GM12873 (cell line): ENCODE results near the gene ATPAF2.

Experiments used
- TF ChIP-seq, protein P1 (sequence below): IDR thresholded peaks from 2 replicates; pipeline ENCODE4 v1.5.1; 2012; ENCODE audit warnings: low read depth, mild to moderate bottlenecking, moderate library complexity, low read length, control low read depth; ENCODE audit not compliant: insufficient read depth; ENCODE audit errors: missing control alignments

ATPAF2 gene

DNA sequence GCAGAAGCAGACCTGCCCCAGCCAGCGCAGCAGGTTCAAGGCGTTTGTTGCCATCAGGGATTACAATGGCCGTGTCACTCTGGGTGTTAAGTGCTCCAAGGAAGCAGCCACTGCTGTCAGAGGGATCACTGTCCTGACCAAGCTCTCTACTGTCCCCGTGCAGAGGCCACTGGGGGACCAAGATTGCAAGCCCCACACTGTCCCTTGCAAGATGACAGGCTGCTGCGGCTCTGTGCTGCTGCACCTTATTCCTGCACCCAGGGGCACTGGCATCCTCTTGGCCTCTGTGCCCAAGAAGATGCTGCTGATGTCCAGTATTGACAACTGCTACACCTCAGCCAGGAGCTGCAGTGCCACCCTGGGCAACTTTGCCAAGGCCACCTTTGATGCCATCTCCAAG, 27.7 kb downstream of the ATPAF2 start:
- TF ChIP-seq, protein P1, sequence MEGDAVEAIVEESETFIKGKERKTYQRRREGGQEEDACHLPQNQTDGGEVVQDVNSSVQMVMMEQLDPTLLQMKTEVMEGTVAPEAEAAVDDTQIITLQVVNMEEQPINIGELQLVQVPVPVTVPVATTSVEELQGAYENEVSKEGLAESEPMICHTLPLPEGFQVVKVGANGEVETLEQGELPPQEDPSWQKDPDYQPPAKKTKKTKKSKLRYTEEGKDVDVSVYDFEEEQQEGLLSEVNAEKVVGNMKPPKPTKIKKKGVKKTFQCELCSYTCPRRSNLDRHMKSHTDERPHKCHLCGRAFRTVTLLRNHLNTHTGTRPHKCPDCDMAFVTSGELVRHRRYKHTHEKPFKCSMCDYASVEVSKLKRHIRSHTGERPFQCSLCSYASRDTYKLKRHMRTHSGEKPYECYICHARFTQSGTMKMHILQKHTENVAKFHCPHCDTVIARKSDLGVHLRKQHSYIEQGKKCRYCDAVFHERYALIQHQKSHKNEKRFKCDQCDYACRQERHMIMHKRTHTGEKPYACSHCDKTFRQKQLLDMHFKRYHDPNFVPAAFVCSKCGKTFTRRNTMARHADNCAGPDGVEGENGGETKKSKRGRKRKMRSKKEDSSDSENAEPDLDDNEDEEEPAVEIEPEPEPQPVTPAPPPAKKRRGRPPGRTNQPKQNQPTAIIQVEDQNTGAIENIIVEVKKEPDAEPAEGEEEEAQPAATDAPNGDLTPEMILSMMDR, result no peak

DNA sequence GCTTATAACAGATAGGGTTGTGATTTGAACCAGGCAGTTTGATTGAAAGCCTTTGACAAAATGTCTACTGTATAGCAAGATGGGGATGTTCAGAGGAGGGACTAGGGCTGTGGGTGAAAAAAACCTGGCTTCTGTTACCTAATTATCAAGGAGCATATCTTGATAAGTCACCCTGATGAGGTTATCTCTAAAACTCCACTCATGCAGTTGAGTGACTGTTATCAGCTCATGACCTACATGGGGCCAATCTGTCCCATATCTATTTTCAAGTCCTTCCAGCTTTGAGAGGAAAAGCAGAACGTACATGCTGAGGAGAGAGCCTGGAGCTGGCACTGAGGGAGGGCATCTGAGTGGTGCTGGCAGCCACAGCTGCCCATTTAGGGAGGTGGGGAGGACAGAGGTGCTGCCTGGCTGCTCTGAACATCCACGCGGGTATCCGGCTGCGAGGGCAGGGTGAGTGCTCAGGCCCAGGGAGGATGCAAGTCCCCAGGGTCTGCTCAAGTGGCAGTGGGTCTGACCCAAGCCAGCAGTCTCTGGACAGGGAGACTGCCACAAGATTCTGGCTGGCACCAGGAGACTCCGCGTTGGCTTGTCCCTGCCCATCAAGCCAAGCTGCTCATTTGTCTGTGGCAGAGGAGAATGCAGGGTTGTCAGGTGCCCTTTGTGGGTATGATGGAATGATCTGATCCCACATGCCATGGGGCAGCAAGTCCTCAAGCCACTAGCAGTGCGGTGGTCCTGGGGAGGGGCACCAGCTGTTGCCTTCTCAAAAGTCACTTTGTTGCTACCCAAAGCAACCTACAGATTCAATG, 29.2 kb downstream of the ATPAF2 start:
- TF ChIP-seq, protein P1, result no peak

DNA sequence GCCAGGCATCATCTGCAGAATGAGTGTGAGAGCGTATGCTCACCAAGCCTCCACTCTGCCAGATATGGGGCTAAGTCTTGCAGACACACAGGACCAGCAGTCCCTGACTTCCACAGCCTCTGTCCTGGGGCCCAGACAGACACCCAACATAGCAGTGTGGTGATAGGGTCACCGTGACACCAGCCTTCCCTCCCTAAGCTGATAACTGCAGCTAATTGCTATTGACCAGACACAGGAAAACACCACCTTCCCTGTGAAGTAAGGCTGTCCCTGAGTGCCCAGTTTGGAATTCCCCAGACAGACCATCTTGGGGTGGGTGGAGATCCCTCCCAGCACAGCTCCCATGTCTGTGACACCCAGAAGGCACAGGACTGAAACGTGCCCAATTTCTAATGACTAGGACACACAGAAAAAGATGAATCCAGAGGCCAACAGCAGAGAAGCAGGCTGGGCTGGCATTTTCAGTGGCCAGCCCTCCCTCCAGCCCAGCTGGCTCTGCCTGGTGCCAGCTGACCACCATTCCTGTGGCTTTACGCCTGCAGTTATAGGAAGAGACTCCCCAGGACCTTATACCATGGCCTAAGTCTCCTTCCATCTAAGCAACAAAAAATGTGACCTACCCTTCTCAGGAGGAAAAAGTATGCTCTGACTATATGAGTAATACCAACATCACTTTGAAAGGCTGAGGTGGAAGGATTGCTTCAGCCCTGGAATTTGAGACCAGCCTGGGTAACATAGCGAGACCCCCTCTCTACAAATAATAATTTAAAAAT, 30.3 kb downstream of the ATPAF2 start:
- TF ChIP-seq, protein P1, result no peak

DNA sequence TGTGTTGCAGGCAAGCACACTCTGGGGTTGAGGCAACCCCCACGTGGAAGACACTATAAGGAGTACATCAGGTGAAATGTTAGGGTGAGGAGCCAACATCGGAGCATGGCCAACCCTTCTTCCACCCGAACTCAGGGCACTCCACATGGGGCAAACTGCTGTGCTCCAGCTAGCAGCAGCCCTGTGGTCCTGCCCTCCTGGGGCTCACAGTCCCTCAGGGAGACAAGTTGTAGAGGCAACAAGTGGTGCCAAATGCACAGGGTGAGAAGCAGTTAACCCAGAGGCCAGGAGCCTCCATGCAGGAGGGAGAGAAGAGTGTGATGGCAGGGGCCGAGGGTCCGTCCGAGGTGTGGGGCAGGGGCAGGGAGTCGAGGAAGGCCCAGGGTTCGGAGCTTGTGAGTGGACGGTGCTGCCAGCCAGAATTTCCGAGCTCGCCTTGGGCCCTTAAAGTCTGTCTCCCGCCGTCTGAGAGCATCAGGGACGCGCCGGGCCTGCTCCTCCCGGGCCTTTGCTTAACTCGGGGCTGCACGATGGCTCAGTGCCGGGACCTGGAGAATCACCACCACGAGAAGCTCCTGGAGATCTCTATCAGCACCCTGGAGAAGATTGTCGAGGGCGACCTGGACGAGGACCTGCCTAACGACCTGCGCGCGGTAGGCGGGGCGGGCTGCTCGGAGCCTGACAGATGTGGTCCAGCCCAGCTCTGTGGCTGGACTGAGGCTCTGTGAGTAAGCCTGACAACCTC, 32.3 kb downstream of the ATPAF2 start:
- TF ChIP-seq, protein P1, result no peak

DNA sequence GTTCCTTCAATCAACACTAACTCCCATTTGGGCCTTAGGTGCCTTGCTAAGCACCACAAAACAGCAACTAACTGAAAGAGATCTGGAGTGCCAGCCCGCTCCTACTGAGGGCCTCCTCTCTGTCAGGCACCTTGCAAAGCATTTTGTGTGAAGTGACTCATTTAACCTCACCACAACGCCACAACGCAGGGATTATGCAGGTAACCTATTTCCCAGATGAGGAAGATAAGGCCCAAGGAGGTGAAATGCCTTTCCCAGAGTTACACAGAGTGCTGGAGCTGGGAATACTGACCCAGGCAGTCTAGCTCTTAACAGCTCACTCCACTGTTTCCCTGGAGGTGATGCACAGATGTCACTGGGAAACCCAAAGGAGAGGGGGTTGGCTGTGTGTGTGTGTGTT, 33.5 kb downstream of the ATPAF2 start:
- TF ChIP-seq, protein P1, result no peak

DNA sequence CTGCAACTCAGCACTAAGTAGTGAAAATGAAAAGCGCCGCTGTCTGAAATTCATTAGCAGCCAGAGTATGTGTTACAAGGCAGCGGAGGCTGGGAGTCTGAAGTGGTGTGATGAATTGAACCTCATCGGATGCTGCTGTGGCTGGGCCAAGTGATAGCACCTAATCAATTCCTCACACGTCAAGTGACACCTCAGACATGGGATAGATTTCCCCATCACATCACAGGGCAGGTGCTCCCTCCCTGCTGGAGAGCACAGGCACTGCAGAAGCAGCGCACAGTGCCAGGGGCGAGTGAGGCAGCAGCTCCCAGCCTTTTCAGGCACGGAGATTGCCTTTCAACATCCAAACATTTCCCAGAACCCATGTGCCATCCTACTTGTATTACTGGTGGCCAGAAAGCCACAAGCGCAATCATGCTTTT, 34.1 kb downstream of the ATPAF2 start:
- TF ChIP-seq, protein P1, result peak; percentile 37

DNA sequence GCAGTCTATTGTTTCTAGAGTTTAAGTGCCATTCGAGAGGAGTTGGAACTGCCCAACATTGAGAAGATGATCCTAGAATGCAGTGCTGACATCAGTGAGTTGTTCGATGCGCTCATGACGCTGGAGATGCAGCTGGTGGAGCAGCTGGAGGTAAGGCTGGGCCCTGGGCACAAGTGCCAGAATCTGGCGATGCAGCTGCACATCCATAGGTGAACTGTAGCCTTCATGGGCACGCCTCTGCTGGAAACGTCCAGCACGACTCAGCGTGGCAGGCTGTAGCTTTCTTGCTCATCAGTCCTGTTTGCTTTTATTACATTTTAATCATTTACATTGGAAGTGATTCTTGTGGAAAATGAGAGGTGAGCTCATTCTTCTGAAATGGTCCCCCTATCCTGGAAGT, 34.6 kb downstream of the ATPAF2 start:
- TF ChIP-seq, protein P1, result no peak
